ENCODE measurements around the gene VAC14. TPM values are rescaled to one million over a fixed set of nuclear protein-coding genes. Genes with fewer than 3 reads are reported as not detected.

The VAC14 gene
- total RNA-seq, 4 donors from 2014 or later: 25.7 to 49.5 (median 40.4) TPM

GRCh38 chr16:70752426-70752825, 48.5 kb downstream of the VAC14 start:
- no peak for DNase-seq (ENCODE audit: low spot score in 2 of 2)
- TF ChIP-seq POLR2A (IDR thresholded peaks at IDR 0.05) (no peak), EP300 (IDR thresholded peaks at IDR 0.05) (no peak), CTCF (IDR thresholded peaks at IDR 0.05) (no peak)
- H3K27ac ChIP-seq: peak overlapping the region in 1 of 4 donors; percentile 78
- no peaks in the 10 kb centered on the region for H3K9me3 ChIP-seq
- WGBS, 2 donors: 83 to 95% methylated on average over 10 of the region's 10 CpGs
- H3K36me3 ChIP-seq: peaks cover 0 to 17% (median 0%) of the 10 kb centered on the region in 3 donors
- no peaks in the 10 kb centered on the region for H3K27me3 ChIP-seq
- H3K4me3 ChIP-seq: no peak overlapping the region
- peaks cover 0 to 87% (median 31%) of the 10 kb centered on the region in 4 donors for H3K4me1 ChIP-seq

GRCh38 chr16:70751593-70751992, 49.4 kb downstream of the VAC14 start:
- TF ChIP-seq POLR2A (IDR thresholded peaks at IDR 0.05): no peak
- TF ChIP-seq CTCF (IDR thresholded peaks at IDR 0.05): no peak
- no peak for TF ChIP-seq EP300 (IDR thresholded peaks at IDR 0.05)
- no peaks in the 10 kb centered on the region for H3K27me3 ChIP-seq
- peaks cover 0 to 95% (median 40%) of the 10 kb centered on the region in 4 donors for H3K4me1 ChIP-seq
- H3K36me3 ChIP-seq: peaks cover 0 to 9% (median 0%) of the 10 kb centered on the region in 3 donors
- no peak overlapping the region for H3K4me3 ChIP-seq
- DNase-seq (ENCODE audit: low spot score in 2 of 2): no peak
- no peaks in the 10 kb centered on the region for H3K9me3 ChIP-seq
- WGBS, 2 donors: 64 to 75% methylated on average over 5 to 7 of the region's 7 CpGs
- H3K27ac ChIP-seq: peak overlapping the region in 3 of 4 donors; percentile 71 to 82 (median 78)

GRCh38 chr16:70750893-70751467, 50.0 kb downstream of the VAC14 start:
- peaks cover 0 to 97% (median 45%) of the 10 kb centered on the region in 4 donors for H3K4me1 ChIP-seq
- H3K4me3 ChIP-seq: no peak overlapping the region
- peak; percentile 38 to 73 for DNase-seq (ENCODE audit: low spot score in 2 of 2)
- peak overlapping the region in 3 of 4 donors; percentile 71 to 82 (median 78) for H3K27ac ChIP-seq
- TF ChIP-seq POLR2A (IDR thresholded peaks at IDR 0.05) (no peak), CTCF (IDR thresholded peaks at IDR 0.05) (no peak), EP300 (IDR thresholded peaks at IDR 0.05) (peak in 1 of 2 donors; percentile 74)
- WGBS, 2 donors: 36 to 45% methylated on average over 9 to 12 of the region's 13 CpGs
- peaks cover 0 to 3% (median 0%) of the 10 kb centered on the region in 3 donors for H3K36me3 ChIP-seq
- H3K9me3 ChIP-seq: no peaks in the 10 kb centered on the region
- no peaks in the 10 kb centered on the region for H3K27me3 ChIP-seq

GRCh38 chr16:70749681-70750601, 51.0 kb downstream of the VAC14 start:
- no peak for DNase-seq (ENCODE audit: low spot score in 2 of 2)
- no peaks in the 10 kb centered on the region for H3K36me3 ChIP-seq
- 67 to 68% methylated on average over 16 of the region's 16 CpGs for WGBS, 2 donors
- TF ChIP-seq CTCF (IDR thresholded peaks at IDR 0.05) (no peak), EP300 (IDR thresholded peaks at IDR 0.05) (no peak), POLR2A (IDR thresholded peaks at IDR 0.05) (no peak)
- peaks cover 0 to 97% (median 51%) of the 10 kb centered on the region in 4 donors for H3K4me1 ChIP-seq
- no peaks in the 10 kb centered on the region for H3K27me3 ChIP-seq
- H3K9me3 ChIP-seq: no peaks in the 10 kb centered on the region
- H3K4me3 ChIP-seq: no peak overlapping the region
- H3K27ac ChIP-seq: peak overlapping the region in 3 of 4 donors; percentile 66 to 82 (median 78)
